Panc1 (cell line): ENCODE measurements around the gene GALR1. TPM values are rescaled to one million over a fixed set of nuclear protein-coding genes. Genes with fewer than 3 reads are reported as not detected.

Source experiments
- ATAC-seq: fragments of 200-7000 bp; cut with Tn5 transposase; 2 replicates; pipeline ENCODE4 v1.9.1; 2020; ENCODE audit warnings: mild to moderate bottlenecking, moderate library complexity
- BruUV-seq: library from RNA; stranded (reverse); fragments of 400-500 nt; replicated peaks from 2 replicates; lab custom pipeline; 2021; lab: Mats Ljungman, UMichigan
- CTCF ChIA-PET: fragments of 300-600 bp; sonication (Branson Sonifier 250); formaldehyde crosslinking; loops from one replicate; lab custom pipeline; 2022; ENCODE audit warnings: antibody characterized with exemption; lab: Charles Lee
- POLR2A ChIA-PET: fragments of 300-600 bp; sonication (Branson Sonifier 250); formaldehyde crosslinking; loops from one replicate; lab custom pipeline; 2022; ENCODE audit warnings: antibody characterized with exemption; lab: Charles Lee
- DNase-seq: peaks from one replicate; pipeline ENCODE4 v3.0.0-alpha.2; 2010; ENCODE audit warnings: low read depth, low spot score
- H3K27ac ChIP-seq: 2 replicates; pipeline ENCODE4 v1.5.1; 2011; ENCODE audit warnings: mild to moderate bottlenecking, low read length, inconsistent platforms
- H3K27me3 ChIP-seq: fragments of 200-500 bp; sonication (Bioruptor generic); 2 replicates; pipeline ENCODE4 v1.6.0; 2014; ENCODE audit warnings: low read length, inconsistent platforms; ENCODE audit not compliant: control insufficient read depth, insufficient read depth
- H3K36me3 ChIP-seq: fragments of 200-500 bp; sonication (Bioruptor generic); 2 replicates; pipeline ENCODE4 v1.5.1; 2014; ENCODE audit warnings: inconsistent platforms, mild to moderate bottlenecking, low read length, moderate library complexity; ENCODE audit not compliant: control insufficient read depth, insufficient read depth
- H3K4me1 ChIP-seq: 2 replicates; pipeline ENCODE4 v1.5.1; 2011; ENCODE audit warnings: inconsistent platforms, mild to moderate bottlenecking, low read length, moderate library complexity; ENCODE audit not compliant: control insufficient read depth, insufficient read depth
- H3K4me3 ChIP-seq, 2 experiments: 2 replicates each; pipeline ENCODE4 v1.5.1; 2011 to 2012; ENCODE audit warnings: low read depth in 2 of 2, low read length in 2 of 2, mild to moderate bottlenecking in 2 of 2, inconsistent platforms in 1 of 2, moderate library complexity in 1 of 2
- H3K9me3 ChIP-seq: fragments of 200-500 bp; sonication (Bioruptor generic); 2 replicates; pipeline ENCODE4 v1.5.1; 2014; ENCODE audit warnings: low read depth, mild to moderate bottlenecking, inconsistent platforms, low read length, moderate library complexity; ENCODE audit not compliant: control insufficient read depth, insufficient read depth
- CTCF ChIP-seq: fragments of 450-650 bp; IDR thresholded peaks from 2 replicates; pipeline ENCODE4 v1.5.1; 2017; ENCODE audit warnings: mild to moderate bottlenecking
- POLR2AphosphoS5 ChIP-seq: IDR thresholded peaks from 2 replicates; pipeline ENCODE4 v1.6.1; 2012; ENCODE audit warnings: mild to moderate bottlenecking, low read depth, low read length, moderate library complexity
- REST ChIP-seq, 2 experiments: IDR thresholded peaks; 2 replicates each; pipeline ENCODE4 v1.6.1; 2011 to 2012; ENCODE audit warnings: low read depth in 2 of 2, control low read depth in 1 of 2, low read length in 1 of 2, mild to moderate bottlenecking in 1 of 2, moderate library complexity in 1 of 2; ENCODE audit not compliant: insufficient read depth in 1 of 2
- SIN3A ChIP-seq: IDR thresholded peaks from 2 replicates; pipeline ENCODE4 v1.6.1; 2012; ENCODE audit warnings: low read depth, mild to moderate bottlenecking, low read length, moderate library complexity, borderline replicate concordance; ENCODE audit not compliant: insufficient read depth
- TCF7L2 ChIP-seq: IDR thresholded peaks from 2 replicates; pipeline ENCODE4 v1.6.1; 2011; ENCODE audit warnings: mild to moderate bottlenecking, low read depth, low read length, inconsistent platforms
- in situ Hi-C: cut with HindIII; loops from 2 replicates; pipeline ENCODE4 v1.10.0; 2016; ENCODE audit warnings: low sequenced_read_pairs, low pct_unique_long_range_greater_than_20kb
- intact Hi-C: fragments of 100-400 bp; cut with micrococcal nuclease; formaldehyde crosslinking; loops from one replicate; pipeline ENCODE4 v1.10.0; 2022; ENCODE audit not compliant: unreplicated experiment
- total RNA-seq: library from RNA; stranded (reverse); gene quantifications from one replicate; pipeline ENCODE4 v1.2.1, GENCODE V29; 2021; ENCODE audit not compliant: unreplicated experiment

GALR1 gene
- total RNA-seq, 1 experiment from 2014 or later = not detected

- no TSS peak for BruUV-seq
- peaks cover 8% of the 10 kb centered on the region for H3K27me3 ChIP-seq
- no peak for ATAC-seq
- no peak overlapping the region for H3K27ac ChIP-seq
- TF ChIP-seq POLR2AphosphoS5 = no peak
- TF ChIP-seq TCF7L2 = no peak
- no peak for TF ChIP-seq SIN3A
- TF ChIP-seq CTCF = no peak
- no peak for TF ChIP-seq REST (IDR thresholded peaks at IDR 0.05; ENCODE audit: insufficient read depth in 1 of 2, low read depth in 2 of 2, low read length in 1 of 2)
- intact Hi-C loops = no loop called here
- no peaks in the 10 kb centered on the region for H3K9me3 ChIP-seq
- no peak overlapping the region for H3K4me3 ChIP-seq
- no peaks in the 10 kb centered on the region for H3K4me1 ChIP-seq
- ChIA-PET CTCF (no interaction called here), POLR2A (no interaction called here)
- DNase-seq = no peak
- H3K36me3 ChIP-seq = no peaks in the 10 kb centered on the region
- in situ Hi-C loops = no loop called here
Observed at GRCh38 chr18:77316641-77317040, 67.0 kb downstream of the GALR1 start.

GRCh38 chr18:77320971-77321559 lies 71.4 kb downstream of the GALR1 start:
- Histone ChIP-seq H3K9me3 (no peaks in the 10 kb centered on the region), H3K27me3 (peaks cover 8% of the 10 kb centered on the region), H3K36me3 (no peaks in the 10 kb centered on the region), H3K4me1 (no peaks in the 10 kb centered on the region), H3K4me3 (no peak overlapping the region), H3K27ac (no peak overlapping the region)
- ATAC-seq = no peak
- ChIA-PET CTCF (no interaction called here), POLR2A (no interaction called here)
- DNase-seq = no peak
- intact Hi-C loops = no loop called here
- TF ChIP-seq POLR2AphosphoS5 (no peak), CTCF (no peak), SIN3A (no peak), REST (IDR thresholded peaks at IDR 0.05; ENCODE audit: insufficient read depth in 1 of 2, low read depth in 2 of 2, low read length in 1 of 2) (no peak), TCF7L2 (no peak)
- no TSS peak for BruUV-seq
- in situ Hi-C loops = no loop called here
